ENCODE measurements around the gene OSBPL9. TPM values are rescaled to one million over a fixed set of nuclear protein-coding genes. Genes with fewer than 3 reads are reported as not detected.

OSBPL9 gene, protein sequence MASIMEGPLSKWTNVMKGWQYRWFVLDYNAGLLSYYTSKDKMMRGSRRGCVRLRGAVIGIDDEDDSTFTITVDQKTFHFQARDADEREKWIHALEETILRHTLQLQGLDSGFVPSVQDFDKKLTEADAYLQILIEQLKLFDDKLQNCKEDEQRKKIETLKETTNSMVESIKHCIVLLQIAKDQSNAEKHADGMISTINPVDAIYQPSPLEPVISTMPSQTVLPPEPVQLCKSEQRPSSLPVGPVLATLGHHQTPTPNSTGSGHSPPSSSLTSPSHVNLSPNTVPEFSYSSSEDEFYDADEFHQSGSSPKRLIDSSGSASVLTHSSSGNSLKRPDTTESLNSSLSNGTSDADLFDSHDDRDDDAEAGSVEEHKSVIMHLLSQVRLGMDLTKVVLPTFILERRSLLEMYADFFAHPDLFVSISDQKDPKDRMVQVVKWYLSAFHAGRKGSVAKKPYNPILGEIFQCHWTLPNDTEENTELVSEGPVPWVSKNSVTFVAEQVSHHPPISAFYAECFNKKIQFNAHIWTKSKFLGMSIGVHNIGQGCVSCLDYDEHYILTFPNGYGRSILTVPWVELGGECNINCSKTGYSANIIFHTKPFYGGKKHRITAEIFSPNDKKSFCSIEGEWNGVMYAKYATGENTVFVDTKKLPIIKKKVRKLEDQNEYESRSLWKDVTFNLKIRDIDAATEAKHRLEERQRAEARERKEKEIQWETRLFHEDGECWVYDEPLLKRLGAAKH
- total RNA-seq (2014; rRNA removed; shearing (Covaris generic)) (58.6 and 67.5 TPM in 2 replicates), total RNA-seq (2022) (87.8 and 99.1 TPM in 2 replicates), Bru-seq, nascent RNA (percentile 75 among the genes with signal in this experiment), BruChase-seq, experiment 1, labeled RNA remaining after a 6-hour chase (percentile 64 among the genes with signal in this experiment), BruChase-seq, experiment 2, labeled RNA remaining after a 2-hour chase (percentile 62 among the genes with signal in this experiment)
- long read RNA-seq, transcript OSBPL9-207 (20 exons, 2,755 nt): major isoform, 80 of 246 reads
- long read RNA-seq, transcript OSBPL9-201 (20 exons, 2,721 nt): minor isoform, 49 of 246 reads
- long read RNA-seq, transcript OSBPL9-222 (21 exons, 2,210 nt): minor isoform, 32 of 246 reads
- long read RNA-seq, transcript OSBPL9-203 (24 exons, 2,893 nt): minor isoform, 7 of 246 reads
- long read RNA-seq, partial matches to known transcripts: 17 of 246 reads
- long read RNA-seq, other reads (novel, unspliced or antisense): 60 of 246 reads

GRCh38 chr1:51616903-51617708 lies at the start of gene OSBPL9:
TSS of gene OSBPL9 (plus strand) at chr1:51617092. CDS start at chr1:51617111, 19 bp downstream.
- no peak within 1 kb of the TSS for H3K27ac ChIP-seq (ENCODE audit: low read depth, low read length, poor library complexity, severe bottlenecking)

GRCh38 chr1:51567653-51568052 lies 49.2 kb upstream of the OSBPL9 start:
- ChIA-PET CTCF (ENCODE audit: unreplicated experiment) (no interaction called here), POLR2A (no interaction called here)
- Histone ChIP-seq H3K4me1 (ENCODE audit: insufficient read depth, low read length, poor library complexity, severe bottlenecking) (peaks cover 24% of the 10 kb centered on the region), H3K4me3 (ENCODE audit: low read depth, low read length, poor library complexity, severe bottlenecking) (no peak overlapping the region), H3K9me3 (ENCODE audit: low read length) (no peaks in the 10 kb centered on the region), H3K27ac (ENCODE audit: low read depth, low read length, poor library complexity, severe bottlenecking) (no peak overlapping the region), H4K20me1 (ENCODE audit: insufficient read depth, low read length) (no peaks in the 10 kb centered on the region; the same call in 1 of the 2 replicates), H3K4me2 (ENCODE audit: low read length) (no peak overlapping the region), H3K79me2 (ENCODE audit: insufficient read depth, low read depth, low read length) (no peaks in the 10 kb centered on the region), H2AFZ (ENCODE audit: low read length) (no peak overlapping the region), H3K36me3 (ENCODE audit: insufficient read depth, low read length) (no peaks in the 10 kb centered on the region), H3K9me2 (ENCODE audit: insufficient read depth, low read length) (no peaks in the 10 kb centered on the region)
- no peak for TF ChIP-seq EZH2phosphoT487 (IDR thresholded peaks at IDR 0.05; ENCODE audit: borderline replicate concordance, low read depth, low read length)
- TF ChIP-seq, protein P1, sequence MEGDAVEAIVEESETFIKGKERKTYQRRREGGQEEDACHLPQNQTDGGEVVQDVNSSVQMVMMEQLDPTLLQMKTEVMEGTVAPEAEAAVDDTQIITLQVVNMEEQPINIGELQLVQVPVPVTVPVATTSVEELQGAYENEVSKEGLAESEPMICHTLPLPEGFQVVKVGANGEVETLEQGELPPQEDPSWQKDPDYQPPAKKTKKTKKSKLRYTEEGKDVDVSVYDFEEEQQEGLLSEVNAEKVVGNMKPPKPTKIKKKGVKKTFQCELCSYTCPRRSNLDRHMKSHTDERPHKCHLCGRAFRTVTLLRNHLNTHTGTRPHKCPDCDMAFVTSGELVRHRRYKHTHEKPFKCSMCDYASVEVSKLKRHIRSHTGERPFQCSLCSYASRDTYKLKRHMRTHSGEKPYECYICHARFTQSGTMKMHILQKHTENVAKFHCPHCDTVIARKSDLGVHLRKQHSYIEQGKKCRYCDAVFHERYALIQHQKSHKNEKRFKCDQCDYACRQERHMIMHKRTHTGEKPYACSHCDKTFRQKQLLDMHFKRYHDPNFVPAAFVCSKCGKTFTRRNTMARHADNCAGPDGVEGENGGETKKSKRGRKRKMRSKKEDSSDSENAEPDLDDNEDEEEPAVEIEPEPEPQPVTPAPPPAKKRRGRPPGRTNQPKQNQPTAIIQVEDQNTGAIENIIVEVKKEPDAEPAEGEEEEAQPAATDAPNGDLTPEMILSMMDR (conservative IDR thresholded peaks at IDR 0.05; ENCODE audit: low read length): no peak
- intact Hi-C loops (cut with micrococcal nuclease; ENCODE audit: unreplicated experiment): no loop called here
- no TSS peak for BruUV-seq (replicated peaks)
- DNase-seq (ENCODE audit: low spot score): no peak

More at GRCh38 chr1:51616903-51617708, at the start of gene OSBPL9:
- H3K4me3 ChIP-seq (ENCODE audit: low read depth, low read length, poor library complexity, severe bottlenecking): peak within 1 kb of the TSS; percentile 92
- peak; percentile 91 for DNase-seq (ENCODE audit: low spot score)
- POLR2A ChIA-PET: interaction anchor here (0.7 kb wide), 2 partner anchors 11 to 263 kb away, joined by 3 read pairs; no protein-coding TSS in a partner anchor
- no peaks in the 10 kb centered on the region for H4K20me1 ChIP-seq (ENCODE audit: insufficient read depth, low read length)
- H2AFZ ChIP-seq (ENCODE audit: low read length): peak within 1 kb of the TSS; percentile 94
- H3K9me3 ChIP-seq (ENCODE audit: low read length): no peaks in the 10 kb centered on the region
- H3K4me2 ChIP-seq (ENCODE audit: low read length): peak within 1 kb of the TSS; percentile 73
- TF ChIP-seq, protein P1 (conservative IDR thresholded peaks at IDR 0.05; ENCODE audit: low read length): no peak
- TF ChIP-seq EZH2phosphoT487 (IDR thresholded peaks at IDR 0.05; ENCODE audit: borderline replicate concordance, low read depth, low read length): no peak
- no peaks in the 10 kb centered on the region for H3K9me2 ChIP-seq (ENCODE audit: insufficient read depth, low read length)
- BruUV-seq (replicated peaks): no TSS peak
- no peaks in the 10 kb centered on the region for H3K36me3 ChIP-seq (ENCODE audit: insufficient read depth, low read length)
- intact Hi-C loops (cut with micrococcal nuclease; ENCODE audit: unreplicated experiment): no loop called here
- H3K4me1 ChIP-seq (ENCODE audit: insufficient read depth, low read length, poor library complexity, severe bottlenecking): peaks cover 5% of the 10 kb centered on the region
- H3K79me2 ChIP-seq (ENCODE audit: insufficient read depth, low read depth, low read length): no peaks in the 10 kb centered on the region
- CTCF ChIA-PET (ENCODE audit: unreplicated experiment): no interaction called here

Measured in OCI-LY7 (cell line).